HG02759 (cell line): Measurements from ENCODE around the gene FOSL2.

Experiments used
- ATAC-seq: cut with Tn5 transposase; IDR thresholded peaks from one replicate; pipeline ENCODE4 v1.9.1; 2021; ENCODE audit warnings: mild to moderate bottlenecking, moderate library complexity; ENCODE audit not compliant: unreplicated experiment

The FOSL2 gene

GRCh38 chr2:28429636-28430376 lies 37.1 kb downstream of the FOSL2 start:
- ATAC-seq = no peak

GRCh38 chr2:28430377-28430765 lies 37.7 kb downstream of the FOSL2 start:
- ATAC-seq = no peak

- no peak for ATAC-seq
These were observed 38.2 kb downstream of the FOSL2 start for GRCh38 chr2:28430788-28431418.

- no peak for ATAC-seq
These were observed 39.1 kb downstream of the FOSL2 start for GRCh38 chr2:28431741-28432140.

DNA sequence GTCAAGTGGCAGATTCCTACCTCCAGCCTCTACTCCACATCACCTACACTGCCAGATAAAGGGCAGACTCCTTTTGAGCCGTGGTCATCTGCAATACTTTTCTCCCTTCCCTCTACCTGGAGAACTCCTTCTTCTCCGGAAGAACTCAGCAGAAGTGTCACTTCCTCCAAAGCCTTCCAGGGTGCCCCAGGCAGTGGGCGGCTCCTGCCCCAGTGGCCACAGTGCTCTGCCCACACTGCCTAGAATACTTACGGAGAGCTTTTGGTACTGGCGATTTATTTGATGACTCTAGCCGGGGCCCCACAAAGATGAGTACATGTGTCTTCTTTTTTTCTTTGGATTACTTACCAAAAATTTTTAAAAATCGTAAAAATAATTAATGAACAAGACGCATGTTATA lies 39.7 kb downstream of the FOSL2 start:
- no peak for ATAC-seq

GRCh38 chr2:28433215-28433614 lies 40.6 kb downstream of the FOSL2 start:
- ATAC-seq = no peak

GRCh38 chr2:28433935-28434599 lies 41.4 kb downstream of the FOSL2 start:
- ATAC-seq = no peak

- no peak for ATAC-seq
These were observed 41.9 kb downstream of the FOSL2 start for GRCh38 chr2:28434600-28434989.

DNA sequence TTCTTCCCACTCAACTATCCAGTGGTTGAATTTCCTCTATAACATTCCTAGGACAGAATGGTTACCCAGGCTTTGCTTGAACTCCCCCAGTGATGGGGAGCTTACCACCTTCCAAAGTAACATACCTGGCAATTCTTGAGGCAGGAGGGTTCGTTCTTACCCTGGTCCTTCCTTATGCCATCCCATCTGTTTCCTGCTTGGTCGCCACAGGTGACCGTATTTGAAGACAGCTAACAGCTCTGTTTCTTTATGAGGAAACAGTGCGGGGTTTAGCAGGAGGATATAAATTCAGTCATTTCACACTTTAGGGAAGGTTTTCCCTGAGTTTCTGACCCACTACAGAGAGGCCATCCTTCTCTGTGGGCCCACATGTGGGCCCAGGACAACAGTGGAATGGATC lies 42.6 kb downstream of the FOSL2 start:
- no peak for ATAC-seq

- no peak for ATAC-seq
These were observed 43.2 kb downstream of the FOSL2 start for GRCh38 chr2:28435814-28436351.

DNA sequence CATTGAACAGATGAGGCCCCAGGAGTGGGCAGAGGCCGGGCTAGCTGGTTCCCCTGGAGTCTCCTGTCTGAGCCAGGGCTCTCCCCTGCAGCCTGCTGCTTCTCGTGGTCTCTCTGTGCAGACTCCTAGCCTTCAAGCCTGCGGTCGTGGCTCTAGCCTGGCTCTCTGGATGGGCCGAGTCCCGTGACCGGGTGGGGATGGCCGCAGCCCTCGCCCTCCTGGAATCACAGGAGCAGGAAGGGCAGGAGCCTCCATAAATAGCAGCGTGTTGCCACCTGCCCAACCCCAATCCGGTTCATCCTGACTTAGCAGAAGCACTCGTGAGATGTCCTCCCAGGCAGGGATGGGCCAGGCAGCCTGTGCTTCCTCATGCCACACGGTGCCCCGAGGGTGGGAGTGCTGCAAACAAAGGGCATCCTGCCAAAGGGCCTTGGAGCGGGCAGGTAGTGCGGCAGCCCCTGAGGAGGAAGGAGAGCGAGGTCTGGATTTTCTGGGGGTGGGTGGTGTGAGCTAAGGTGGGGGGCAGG lies 43.9 kb downstream of the FOSL2 start:
- no peak for ATAC-seq

DNA sequence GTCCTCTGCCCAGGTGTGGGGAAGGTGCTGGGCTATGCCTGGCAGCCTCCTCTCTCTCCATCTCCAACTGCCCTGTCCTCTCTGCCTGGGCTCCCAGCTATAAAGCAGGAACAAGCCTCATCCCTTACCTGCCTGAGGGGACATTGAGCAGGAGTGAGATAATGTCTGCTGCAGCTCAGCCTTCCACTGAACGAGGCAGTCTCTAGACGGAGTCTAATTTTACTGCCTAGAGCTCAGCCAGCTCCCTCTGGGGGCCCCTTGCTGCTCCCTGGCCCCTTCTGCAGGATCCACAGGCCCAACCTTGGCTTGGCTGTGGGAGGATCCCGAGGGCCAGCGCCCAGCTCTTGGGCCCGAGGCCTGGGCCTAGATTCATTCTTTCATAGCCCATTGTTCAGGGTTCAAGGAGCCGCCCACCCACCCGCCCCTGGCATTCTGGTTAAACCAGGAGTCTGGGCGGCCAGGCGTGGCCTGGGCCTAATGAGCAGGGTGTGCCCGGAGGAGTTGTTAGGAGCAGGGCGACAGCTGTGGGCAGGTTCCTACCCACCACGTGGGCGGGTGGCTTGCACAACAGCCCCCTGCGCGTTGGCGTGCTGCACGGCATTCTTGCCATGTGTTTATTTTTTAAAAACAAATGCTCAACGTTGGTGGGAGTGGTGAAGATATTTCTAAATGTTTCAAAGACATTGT lies 44.6 kb downstream of the FOSL2 start:
- no peak for ATAC-seq

DNA sequence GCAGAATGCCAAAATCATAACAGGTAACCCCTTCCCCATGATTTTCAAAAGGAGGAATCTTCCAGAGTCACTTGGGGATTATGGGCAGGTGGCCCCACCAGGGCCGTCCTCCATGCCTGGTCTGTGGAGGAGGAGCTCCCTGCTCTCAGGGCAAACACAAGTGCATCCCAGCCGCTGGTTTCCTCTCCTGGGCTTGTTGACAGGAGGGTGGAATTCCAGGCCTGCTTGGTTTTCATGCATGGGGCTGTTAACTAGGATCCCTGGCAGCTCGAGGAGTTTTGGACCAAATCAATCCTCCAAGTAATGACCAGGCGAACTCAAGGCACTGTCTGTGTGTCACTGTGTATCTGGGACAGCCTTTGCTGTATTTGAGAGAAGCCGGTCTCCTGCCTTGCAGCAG lies 45.3 kb downstream of the FOSL2 start:
- ATAC-seq = no peak

DNA sequence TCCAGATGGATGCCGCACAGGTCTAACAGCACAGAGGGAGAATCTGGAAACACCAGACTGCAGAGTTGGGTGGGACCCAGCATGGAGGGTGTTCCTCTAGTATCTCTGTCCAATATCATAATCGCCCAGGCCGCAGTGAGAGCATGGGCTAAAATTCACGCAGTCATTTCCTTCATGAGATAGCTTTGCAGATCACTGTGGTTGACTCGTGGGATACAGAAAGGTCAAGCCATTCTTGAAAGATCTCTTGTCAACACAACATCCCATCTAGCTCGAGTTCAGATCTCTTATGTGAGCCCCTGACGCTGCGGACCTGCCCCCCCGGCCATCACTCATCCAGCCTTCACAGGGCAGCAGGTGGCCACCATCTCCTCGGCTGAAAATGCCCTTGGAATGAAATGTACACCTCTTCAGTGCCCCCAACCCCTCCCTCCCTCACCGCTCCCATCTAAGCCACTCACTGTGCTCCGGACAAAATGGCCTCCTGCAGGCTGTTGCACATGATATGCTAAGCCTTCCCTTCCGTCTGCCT lies 45.9 kb downstream of the FOSL2 start:
- ATAC-seq = no peak

GRCh38 chr2:28439127-28439526 lies 46.5 kb downstream of the FOSL2 start:
- no peak for ATAC-seq

- ATAC-seq = no peak
These were observed 47.1 kb downstream of the FOSL2 start for GRCh38 chr2:28439763-28440162.

GRCh38 chr2:28442328-28442727 lies 49.7 kb downstream of the FOSL2 start:
- no peak for ATAC-seq

- ATAC-seq = no peak
These were observed 52.3 kb downstream of the FOSL2 start for GRCh38 chr2:28444956-28445355.

- ATAC-seq = no peak
These were observed 53.0 kb downstream of the FOSL2 start for GRCh38 chr2:28445448-28446258.

- ATAC-seq = no peak
These were observed 53.9 kb downstream of the FOSL2 start for GRCh38 chr2:28446531-28446930.
